ENCODE measurements around the gene AQP3.
A peak's percentile ranks its signal among the peaks of the same experiment; 100 is the strongest.
"Not testable (repeated sequence)": the region's sequence is repeated elsewhere in the genome, so short reads cannot be mapped to it uniquely, and the experiment has no call there.

The AQP3 gene

DNA sequence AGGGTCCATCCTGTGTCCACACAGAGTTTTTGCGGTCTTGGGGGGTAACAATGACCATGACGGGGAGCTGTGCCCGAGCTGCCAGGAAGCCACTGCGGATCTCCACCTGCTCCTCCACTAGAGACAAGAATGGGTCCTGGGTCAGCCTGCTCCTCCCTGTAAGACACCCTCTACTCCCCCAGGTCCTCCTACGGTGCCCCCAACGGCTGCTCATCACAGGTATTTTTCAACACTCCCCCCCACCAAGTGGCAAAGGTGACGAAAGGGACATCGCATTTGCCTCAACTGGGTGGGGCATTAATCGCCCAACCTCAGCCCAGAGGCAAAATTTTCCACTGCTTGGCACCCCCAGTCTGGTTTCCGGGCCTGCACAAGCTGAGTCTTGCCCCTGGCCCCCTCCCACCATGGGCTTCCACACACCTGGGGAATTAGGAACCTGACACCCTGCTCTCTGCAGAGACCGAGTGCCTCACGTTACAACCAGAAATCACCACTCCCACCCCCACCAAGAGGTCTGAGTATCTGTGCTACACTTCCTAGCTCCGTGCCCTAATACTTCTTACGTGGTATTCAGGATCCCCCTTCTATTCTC, 16.7 kb upstream of the AQP3 start:
- DNase-seq = no peak

DNA sequence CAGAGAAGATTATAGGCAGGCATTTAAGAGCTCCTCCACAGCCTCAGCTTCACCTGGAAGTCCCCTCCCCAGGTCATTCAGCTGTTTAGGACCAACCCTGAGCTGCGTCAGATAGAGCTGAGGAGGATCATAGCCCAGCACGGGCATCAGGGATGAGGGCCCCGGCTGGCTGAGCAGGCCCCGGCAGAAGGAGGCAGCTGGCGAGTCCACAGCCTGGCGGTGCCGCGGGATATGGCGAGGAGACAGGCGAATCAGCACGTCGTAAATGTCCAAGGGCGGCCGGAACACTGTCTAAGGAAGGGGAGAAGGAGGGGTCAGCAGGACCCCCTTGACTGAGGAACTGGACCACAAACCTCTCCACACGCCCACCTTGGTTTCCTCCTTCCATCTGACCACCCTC, 15.8 kb upstream of the AQP3 start:
- DNase-seq = no peak

DNA sequence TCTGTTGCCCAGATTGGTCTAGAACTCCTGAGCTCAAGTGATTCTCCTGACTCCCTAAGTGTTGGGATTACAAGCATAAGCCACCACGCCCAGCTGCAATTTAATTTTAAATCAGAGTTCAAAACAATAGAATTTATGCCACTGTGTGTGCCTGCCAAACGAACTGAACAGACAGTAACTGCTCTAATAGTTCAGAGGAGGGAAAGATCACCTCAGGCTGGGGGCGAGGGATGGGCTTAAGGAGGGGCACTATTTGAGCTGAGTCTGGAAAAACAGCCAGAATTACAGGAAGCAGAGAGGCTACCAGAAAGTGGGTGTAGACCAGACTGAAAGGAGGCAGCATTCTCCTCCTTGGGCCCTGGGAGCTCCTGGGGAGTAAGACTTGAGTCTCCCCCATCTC, 14.1 kb upstream of the AQP3 start:
- no peak for DNase-seq

DNA sequence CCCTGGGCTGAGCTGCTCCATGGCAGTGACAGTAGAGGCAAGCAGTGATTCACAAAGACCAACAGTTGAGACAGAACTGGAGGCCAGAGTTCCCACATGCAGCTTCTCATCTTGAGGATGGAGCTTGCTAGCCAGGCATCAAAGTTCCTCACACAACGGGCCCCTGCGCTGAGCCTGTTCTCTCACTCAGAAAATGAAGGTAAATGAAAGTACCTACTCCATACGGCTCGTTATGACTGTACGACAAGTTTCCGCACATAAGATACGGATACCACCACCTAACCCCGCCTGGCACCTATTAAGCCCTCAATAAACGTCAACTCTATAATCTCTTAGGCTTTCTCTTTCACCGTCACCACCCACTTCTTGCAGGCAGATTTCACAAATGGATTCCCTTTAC, 13.5 kb upstream of the AQP3 start:
- no peak for DNase-seq

DNA sequence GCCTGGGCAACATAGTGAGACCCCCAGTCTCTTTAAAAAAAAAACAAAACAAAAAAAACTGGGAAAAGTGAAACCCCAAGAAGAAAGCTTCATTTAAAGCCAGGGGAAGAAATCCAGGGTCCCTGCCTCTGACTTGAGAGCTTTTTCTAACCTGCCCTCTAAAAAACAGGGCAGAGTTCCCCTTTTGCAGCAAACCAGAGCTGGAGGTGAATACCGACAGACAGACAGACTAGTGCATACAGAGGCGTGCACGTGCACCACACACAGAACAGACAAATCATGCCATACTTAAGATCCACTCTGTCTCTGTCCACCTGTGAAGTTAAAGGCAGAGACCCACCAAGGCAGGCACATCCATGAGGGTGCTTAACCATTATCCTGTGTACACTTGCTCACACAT, 11.7 kb upstream of the AQP3 start:
- no peak for DNase-seq

DNA sequence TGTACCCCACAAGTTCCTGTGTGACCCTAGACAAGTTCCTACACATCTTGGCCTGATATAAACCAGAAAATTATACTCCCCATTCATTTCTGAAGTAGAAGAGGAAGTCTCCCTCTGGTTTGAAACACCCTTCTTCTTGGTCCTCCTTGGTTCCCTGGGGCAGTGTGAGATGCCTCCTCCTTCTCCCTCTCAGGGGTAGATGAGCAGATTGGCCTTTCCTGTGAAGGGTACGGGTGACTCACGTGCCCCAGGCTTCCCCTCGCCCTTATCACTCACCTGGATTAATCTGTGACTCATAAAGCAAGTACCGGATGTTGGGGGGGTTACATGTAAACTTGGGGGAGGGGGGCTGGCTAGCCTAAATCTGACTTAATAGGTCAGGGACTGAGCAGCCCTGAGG, 11.1 kb upstream of the AQP3 start:
- no peak for DNase-seq

DNA sequence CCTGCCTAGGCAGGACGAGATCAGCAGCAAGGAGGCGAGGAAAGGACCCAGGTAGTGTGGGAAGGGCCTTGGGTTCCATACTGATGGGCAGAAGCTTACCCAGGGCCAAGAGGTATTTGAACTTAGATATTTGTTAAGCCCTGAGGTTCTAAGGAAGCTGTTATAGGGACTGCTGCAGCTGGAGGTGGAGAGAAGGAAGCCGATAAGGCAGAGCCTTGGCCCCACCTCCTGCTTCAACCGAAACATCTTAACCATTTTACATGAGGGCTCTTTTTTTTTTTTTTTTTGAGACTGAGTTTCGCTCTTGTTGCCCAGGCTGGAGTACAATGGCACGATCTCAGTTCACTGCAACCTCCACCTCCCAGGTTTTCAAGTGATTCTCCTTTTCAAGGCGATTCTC, 8.6 kb upstream of the AQP3 start:
- no peak for DNase-seq

DNA sequence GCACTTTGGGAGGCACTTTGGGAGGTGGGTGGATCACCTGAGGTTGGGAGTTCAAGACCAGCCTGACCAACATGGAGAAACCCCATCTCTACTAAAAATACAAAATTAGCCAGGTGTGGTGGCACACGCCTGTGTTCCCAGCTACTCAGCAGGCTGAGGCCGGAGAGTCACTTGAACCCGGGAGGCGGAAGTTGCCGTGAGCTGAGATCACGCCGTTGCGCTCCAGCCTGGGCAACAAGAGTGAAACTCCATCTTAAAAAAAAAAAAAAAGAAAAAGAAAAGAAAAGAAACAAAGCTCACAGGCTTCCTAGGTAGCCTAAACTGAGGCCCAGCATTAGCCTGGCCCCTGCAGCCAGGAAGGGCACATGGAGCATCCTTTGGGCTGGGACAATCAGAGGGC, 8.1 kb upstream of the AQP3 start:
- DNase-seq = not testable (repeated sequence)

DNA sequence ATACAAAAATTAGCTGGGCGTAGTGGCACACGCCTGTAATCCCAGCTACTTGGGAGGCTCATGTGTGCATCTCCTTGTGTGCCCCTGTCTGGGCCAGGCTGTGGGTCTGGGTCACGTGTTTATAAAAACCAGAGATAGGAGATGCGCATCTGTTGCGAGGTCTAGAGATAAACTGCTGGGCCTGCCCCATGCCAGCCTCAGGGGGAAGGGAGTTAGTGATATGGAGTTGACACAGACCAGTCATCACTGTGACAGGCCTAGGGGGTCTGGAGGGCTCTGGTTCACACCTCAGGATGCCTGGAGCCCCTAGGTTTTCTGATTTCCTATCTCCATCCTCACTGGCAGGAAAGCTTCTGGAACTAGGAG, 7.3 kb upstream of the AQP3 start:
- DNase-seq = not testable (repeated sequence)

DNA sequence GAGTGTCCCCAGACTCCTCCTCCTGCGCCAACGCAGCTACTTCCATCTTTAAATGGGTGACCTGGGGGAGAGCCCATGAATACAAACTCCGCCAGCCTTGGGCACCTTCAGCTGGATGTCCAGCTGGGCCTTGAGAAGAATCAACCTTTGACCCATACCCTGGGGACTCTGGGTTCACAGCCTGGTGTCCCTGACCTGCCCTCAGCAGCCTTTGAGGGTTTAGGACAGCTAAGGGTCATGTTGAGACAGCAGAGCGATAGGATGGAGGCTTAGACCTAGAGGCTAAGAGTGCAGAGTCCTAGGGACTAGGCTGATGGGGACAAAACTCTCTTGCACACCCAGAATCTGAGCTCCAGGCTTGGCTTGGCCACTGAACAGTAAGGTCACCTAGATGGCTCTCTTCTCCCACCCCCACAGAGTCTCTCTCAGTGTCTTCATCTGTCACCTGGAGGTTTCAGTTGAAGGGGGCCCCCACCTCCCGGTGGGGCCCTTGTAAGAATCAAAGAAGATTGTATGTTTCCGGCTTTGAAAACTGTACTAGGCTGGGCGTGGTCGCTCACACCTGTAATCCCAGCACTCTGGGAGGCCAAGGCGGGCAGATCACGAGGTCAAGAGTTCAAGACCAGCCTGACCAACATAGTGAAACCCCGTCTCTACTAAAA, 6.7 kb upstream of the AQP3 start:
- DNase-seq = no peak

DNA sequence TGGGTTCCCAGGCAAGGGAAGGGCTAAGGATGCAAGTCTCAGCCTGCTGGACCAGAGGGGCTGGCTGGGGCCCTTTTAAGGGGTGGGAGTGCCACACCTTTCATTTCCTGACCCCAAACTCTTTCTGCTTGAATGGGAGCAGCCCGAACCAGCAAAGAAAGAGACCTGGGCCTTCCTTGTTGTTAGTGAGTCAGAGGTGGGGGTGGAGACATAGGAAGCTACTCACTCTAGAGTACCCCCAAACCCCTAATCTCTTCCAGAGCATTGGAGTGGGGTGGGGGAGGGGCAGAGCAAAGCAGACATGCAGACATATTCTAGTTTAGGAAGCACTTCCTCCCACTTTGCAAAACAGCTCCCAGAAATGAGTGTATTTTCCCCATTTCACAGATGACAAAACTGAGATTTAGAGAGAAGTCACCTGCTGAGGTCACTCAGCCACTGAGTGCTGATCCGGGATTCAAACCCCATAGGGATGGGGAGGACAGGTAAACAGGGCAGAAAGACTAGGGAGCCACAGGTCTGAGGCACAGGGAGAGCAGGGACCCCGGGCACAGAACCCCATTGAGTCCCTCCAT, 6.0 kb upstream of the AQP3 start:
- DNase-seq = no peak

DNA sequence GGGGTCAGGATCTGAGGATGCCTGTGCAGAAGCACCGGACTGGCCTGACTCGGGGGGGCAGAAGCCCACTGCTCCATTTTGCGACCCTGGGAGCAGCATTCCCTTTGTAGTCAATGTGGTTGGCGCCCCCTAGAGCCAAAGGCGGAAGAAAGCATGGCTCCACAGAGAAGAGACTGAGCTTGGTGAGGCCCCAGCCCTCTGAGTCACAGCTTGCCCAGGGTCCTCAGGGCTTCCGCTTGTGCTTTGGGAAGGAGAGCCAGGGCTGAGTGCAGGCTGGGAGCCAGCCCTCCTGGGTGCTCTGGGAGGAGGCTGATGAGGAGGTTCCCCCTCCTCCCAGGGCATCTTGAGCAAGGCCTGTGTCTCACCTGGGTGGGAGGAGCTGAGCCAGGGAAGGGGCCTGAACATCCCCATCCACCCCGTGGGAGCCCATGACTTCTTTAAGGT, 5.5 kb upstream of the AQP3 start:
- DNase-seq = peak; percentile 89

DNA sequence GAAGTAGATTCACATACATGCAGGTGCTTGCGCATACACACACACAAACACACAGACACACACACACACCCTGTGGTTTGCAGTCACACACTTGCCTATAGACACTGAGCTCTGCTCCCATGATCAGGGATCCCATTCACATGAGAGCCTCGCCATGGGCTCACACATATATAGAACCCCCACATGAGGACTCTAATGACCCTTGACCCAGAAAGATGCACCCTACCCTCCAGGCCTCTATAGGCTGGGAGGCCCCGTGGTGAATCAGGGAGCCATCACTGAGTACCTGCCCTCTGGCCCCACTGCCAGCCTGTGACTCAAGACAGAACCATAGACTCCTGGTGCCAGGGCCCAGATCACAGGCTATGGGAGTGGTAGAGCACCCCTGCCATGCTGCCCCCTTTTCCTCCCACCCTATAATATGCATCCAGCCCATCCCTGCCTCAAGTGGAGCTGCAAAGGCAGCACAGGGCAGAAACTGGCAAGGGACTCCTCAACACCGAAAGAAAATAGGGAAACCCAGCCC, 3.3 kb upstream of the AQP3 start:
- no peak for DNase-seq

DNA sequence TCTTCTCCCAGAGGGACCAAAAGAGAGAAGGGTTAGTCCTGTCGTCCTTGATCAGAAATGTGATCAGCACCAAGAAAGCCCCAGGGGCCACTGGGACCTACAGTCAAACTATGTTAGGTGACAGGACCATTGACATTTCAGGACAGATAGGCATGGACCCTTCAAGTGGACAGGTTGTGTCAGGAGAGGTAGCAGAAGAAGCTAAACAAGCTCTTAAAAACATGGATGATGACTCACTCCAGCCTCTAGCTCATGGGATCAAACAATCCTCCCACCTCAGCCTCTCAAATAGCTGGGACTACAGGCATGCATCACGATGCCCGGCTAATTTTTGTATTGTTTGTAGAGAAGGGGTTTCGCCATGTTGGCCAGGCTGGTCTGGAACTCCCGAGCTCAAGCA, 2.3 kb upstream of the AQP3 start:
- DNase-seq = no peak

DNA sequence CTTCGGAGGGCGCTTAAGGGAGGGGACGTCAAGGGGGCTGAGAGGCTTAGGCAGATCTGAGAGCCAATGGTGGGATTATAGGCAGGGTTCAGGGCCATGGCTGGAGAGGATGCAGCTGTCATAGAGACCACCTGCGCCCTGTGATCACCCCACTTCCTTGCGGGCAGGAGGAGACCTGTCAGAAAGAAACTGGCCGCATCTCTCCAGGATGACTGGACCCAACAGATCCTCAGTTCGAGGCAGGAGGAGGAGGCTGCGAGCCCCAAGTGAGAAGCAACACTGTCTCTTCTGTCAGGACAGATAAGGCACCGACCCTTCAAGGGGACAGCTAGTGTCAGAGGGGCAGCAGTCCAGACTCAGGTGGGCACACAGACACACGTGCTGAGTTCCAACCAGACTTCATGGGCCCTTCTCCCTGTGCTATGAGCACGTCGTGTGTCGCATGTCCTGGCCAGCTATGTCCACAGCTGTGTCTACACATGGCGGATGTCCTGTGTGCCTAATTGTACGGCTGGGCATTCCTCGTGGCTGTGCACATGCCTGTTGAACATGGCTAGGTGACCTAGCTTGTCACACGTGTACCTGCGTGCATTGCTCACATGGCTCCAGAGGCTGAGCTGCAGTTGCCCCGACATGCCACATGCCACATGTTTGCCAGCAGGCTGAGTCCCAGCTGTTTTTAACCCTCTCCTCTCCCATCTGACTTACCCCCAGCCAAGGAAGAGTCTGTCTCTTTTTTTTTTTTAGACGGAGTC, 583 bp upstream of the AQP3 start:
- DNase-seq = no peak

DNA sequence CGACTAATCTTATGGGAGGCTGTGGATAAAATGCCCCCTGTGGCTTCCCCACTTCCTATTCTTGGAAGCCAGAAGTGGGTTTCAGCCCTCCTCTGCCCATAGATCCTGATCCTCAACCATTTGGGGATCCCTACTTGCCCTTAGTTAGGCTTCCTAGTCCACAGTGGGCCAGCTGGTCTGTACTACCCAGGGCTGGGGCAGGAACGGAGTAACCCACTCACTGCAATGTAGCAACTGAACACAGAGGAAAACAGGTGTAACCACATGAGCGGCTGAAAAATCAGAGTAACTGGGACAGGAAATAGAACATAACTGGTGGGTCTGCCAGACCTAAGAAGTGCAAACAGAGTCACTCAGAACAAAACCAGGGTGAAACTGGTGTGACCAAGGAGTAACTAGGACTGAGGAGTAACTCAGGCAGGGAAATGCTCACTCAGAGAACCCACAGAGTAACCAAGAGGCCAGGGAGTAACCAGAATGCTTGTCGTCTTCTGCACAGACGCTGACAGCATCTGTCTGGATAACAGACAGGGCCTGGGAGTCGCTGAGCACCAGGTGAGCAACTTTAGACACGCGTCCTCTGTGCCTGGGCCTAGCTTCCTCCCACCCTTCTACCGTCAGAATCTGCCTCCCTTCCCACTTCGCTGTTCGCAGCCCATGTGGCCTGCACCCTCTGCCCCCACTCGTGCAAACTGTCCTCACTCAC, 1.0 kb downstream of the AQP3 start:
- DNase-seq = no peak

DNA sequence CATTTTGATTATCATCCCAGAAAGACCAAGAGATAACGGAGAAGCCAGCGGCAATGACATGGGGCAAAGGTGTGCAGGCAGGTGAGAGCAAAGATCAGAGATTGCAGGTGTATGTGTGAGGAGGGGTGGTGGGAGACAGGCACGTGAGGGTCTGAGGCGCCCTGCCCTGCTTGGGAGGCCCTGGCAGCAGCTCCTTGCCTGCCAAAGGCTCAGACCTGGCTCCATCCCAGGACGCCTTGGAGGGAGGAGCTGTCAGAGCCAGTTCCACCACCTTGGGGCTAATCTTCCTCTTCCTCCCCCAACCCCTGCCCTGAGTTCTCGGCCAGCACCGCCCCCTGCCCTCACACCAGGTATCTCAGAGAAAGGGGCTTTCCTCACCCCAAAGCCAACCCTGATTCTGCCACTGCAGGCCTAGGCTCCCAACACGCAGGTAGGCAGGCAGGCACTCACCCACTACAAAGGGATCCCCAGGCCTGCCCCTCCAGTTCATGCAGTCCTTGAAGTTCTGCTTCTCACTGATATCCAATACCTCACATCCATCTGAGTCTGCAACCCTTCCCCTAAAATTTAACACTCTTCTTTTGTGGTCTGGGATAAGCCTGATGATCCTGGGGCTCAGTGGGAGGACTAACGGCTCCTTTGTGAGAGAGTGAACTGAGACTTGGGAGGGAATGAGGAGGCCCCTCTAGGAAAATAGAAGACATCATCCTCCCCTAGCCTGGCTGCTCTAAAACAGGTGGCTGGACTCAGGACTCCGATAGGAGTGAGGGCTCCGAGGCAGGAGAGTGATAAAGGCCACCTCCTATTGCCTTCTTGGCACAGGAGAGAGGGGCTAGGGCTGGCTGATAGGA, 1.8 kb downstream of the AQP3 start:
- DNase-seq = no peak

DNA sequence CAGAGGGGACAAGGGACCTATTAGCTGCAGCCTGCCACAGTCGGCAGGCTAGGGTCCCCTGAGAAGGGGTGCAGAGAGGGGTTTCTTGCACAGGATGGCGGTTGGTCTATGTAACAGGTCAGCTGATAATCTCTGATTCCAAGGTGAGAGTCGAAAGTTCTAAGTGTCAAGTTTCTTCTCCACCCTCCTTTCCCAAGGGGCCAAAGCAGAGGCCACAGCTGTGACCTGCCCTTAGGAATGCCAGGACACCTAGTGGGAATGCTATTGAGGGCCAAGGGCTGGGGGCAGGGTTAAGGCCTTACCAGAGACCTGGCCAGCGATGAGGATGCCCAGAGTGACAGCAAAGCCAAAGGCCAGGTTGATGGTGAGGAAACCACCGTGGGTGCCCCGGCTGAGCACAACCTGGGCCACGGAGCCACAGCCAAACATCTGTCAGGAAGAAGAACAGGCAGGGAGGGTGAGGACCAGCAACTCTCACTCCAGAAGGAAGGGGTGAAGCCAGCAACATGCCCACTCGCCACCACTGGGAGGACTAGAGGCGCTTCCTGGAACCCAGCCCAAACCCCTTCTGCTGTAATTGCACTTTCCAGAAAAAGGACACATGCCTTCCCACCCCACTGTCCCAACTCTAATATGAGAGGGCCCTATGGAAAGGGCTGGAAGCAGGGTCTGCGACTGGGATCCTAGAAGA, 3.8 kb downstream of the AQP3 start:
- no peak for DNase-seq

DNA sequence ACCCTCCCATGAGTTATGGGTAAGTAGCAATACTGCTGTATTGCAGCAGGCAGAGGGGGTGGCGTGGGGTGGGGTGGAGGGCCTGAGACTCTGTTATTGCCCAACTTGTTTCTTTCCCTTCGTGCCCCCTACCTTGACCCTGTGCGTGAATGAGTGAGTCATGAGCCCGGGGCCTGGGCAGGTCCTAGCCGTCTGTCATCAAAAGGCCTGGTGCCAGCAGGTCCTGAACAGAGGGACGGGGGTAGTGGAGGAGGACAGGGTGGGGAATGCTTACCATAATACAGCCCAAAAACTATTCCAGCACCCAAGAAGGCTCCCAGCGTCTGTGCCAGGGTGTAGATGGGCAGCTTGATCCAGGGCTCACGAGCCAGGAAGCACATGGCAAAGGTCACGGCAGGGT, 4.3 kb downstream of the AQP3 start:
- no peak for DNase-seq

DNA sequence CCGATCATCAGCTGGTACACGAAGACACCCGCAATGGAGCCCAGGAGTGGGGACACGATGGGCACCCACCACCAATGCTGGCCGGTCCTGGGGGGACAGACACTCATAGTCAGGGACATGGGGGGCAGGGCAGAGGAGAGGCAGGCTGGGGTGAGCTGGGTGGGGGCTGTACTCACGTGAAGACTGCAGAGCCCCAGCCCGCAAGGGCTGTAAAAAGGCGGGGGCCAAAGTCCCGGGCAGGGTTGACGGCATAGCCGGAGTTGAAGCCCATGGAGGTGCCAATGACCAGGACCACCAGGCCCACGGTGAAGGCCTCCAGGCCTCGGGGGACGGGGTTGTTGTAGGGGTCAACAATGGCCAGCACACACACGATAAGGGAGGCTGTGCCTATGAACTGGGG, 5.3 kb downstream of the AQP3 start:
- no peak for DNase-seq

DNA sequence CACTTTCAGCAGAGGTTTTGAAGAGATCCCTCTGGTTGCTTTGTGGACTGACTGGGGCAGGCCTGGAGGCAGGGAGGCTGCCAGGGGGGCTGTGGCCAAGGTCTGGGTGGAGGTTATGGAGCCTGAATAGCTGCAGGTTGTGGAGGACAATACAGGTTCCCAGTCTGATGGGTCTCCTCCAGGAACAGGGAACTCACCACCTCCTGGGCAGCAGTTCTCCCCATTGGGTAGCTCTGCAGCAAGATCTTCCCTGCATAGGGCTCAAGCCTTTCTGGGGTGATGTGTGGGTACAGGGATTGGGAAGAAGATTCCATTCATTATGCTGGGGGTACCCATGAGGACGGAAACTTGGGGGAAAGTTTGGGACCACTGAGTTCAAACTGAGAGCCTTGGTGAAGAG, 6.8 kb downstream of the AQP3 start:
- no peak for DNase-seq

DNA sequence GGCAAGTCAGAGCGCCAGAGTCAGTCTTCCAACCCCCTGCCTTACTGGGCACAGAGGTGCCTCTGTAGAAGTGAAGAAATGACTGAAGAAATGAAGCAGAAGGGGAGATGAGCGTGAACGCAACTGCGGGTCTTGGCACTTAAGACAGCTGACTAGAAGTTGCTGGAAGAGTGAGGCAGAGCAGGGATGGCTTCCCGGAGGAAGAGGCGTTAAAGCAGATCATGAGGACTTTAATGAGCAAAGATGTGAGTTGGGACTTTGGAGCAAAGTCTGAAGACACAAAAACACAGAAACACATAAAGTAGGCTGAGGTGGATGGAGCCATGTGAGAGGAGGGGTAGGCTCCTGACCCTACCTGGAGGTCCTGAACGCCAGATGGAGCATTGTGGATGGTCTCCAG, 7.2 kb downstream of the AQP3 start:
- DNase-seq = no peak
